Stimulated activated CD8-positive, alpha-beta memory T cell treated with anti-CD3 and anti-CD28 coated beads, Interleukin-12 subunit alpha, Interleukin-12 subunit beta, amount 100 ng/mL, for 24 hours (primary cell): ENCODE results near the gene WIPF3.
"Not testable (repeated sequence)": the region's sequence is repeated elsewhere in the genome, so short reads cannot be mapped to it uniquely, and the experiment has no call there.

Experiments
- DNase-seq: peaks from one replicate; pipeline ENCODE4 v3.0.0-alpha.2; 2020; ENCODE audit errors: extremely low read depth

WIPF3 gene

GRCh38 chr7:29881724-29882123 is 75.4 kb downstream of the WIPF3 start:
- DNase-seq: no peak

GRCh38 chr7:29882481-29882880 is 76.2 kb downstream of the WIPF3 start:
- DNase-seq: no peak

- DNase-seq: no peak
Observed at GRCh38 chr7:29883462-29884398, 77.4 kb downstream of the WIPF3 start.

GRCh38 chr7:29884399-29885272 is 78.3 kb downstream of the WIPF3 start:
- DNase-seq: no peak

GRCh38 chr7:29885626-29886025 is 79.3 kb downstream of the WIPF3 start:
- DNase-seq: no peak

GRCh38 chr7:29886827-29887226 is 80.5 kb downstream of the WIPF3 start:
- no peak for DNase-seq

- no peak for DNase-seq
Observed at GRCh38 chr7:29888006-29888405, 81.7 kb downstream of the WIPF3 start.

GRCh38 chr7:29889288-29889687 is 83.0 kb downstream of the WIPF3 start:
- no peak for DNase-seq

- no peak for DNase-seq
Observed at GRCh38 chr7:29890251-29890650, 83.9 kb downstream of the WIPF3 start.

- not testable (repeated sequence) for DNase-seq
Observed at GRCh38 chr7:29890786-29891185, 84.5 kb downstream of the WIPF3 start.

GRCh38 chr7:29891766-29892165 is 85.5 kb downstream of the WIPF3 start:
- DNase-seq: no peak

- DNase-seq: no peak
Observed at GRCh38 chr7:29892231-29892630, 85.9 kb downstream of the WIPF3 start.

GRCh38 chr7:29893351-29893965 is 87.2 kb downstream of the WIPF3 start:
- no peak for DNase-seq

GRCh38 chr7:29894256-29894655 is 87.9 kb downstream of the WIPF3 start:
- DNase-seq: no peak

GRCh38 chr7:29895559-29895958 is 89.3 kb downstream of the WIPF3 start:
- DNase-seq: no peak

- no peak for DNase-seq
Observed at GRCh38 chr7:29896685-29897411, 90.5 kb downstream of the WIPF3 start.

- no peak for DNase-seq
Observed at GRCh38 chr7:29898301-29898700, 92.0 kb downstream of the WIPF3 start.

- DNase-seq: no peak
Observed at GRCh38 chr7:29900745-29901144, 94.4 kb downstream of the WIPF3 start.

- DNase-seq: no peak
Observed at GRCh38 chr7:29906200-29907022, 100.1 kb downstream of the WIPF3 start.

- no peak for DNase-seq
Observed at GRCh38 chr7:29914180-29914579, 107.9 kb downstream of the WIPF3 start.
